ENCODE results near the gene YARS1. TPM values are rescaled to one million over a fixed set of nuclear protein-coding genes. Genes with fewer than 3 reads are reported as not detected.

Gene YARS1
- total RNA-seq, 1 experiment from 2014 or later: 194 TPM

GRCh38 chr1:32742199-32742947 is 74.8 kb downstream of the YARS1 start:
- peak; percentile 75 for DNase-seq
- no peak overlapping the region for H4K91ac ChIP-seq (ENCODE audit: insufficient read length, low read depth, low read length)
- no peaks in the 10 kb centered on the region for H4K20me1 ChIP-seq (ENCODE audit: control insufficient read depth, insufficient read depth, insufficient read length)
- H3K18ac ChIP-seq (ENCODE audit: insufficient read length, low read depth, low read length): peak overlapping the region; percentile 36
- H4K8ac ChIP-seq (replicated peaks; ENCODE audit: insufficient read length, low read depth, low read length): no peak overlapping the region
- H3K27ac ChIP-seq (ENCODE audit: insufficient read length, low read depth, low read length): no peak overlapping the region
- no peaks in the 10 kb centered on the region for H3K9me3 ChIP-seq (ENCODE audit: control insufficient read depth, low read depth, low read length)
- Mint-ChIP-seq H3K4me3 (peak overlapping the region; percentile 75 to 83), H3K9me3 (no peaks in the 10 kb centered on the region), H3K36me3 (ENCODE audit: insufficient read depth in 1 of 3, low read depth in 3 of 3) (peaks cover 0 to 10% (median 4%) of the 10 kb centered on the region in 3 experiments; a peak in 5 of 7 replicates), H3K27ac (no peak overlapping the region; a peak in 1 of 7 replicates), H3K27me3 (ENCODE audit: low read depth) (peaks cover 21% of the 10 kb centered on the region), H3K4me1 (peaks cover 34 to 37% of the 10 kb centered on the region in 2 experiments)
- no peak overlapping the region for H2AK5ac ChIP-seq (ENCODE audit: insufficient read length, low read length)
- no peaks in the 10 kb centered on the region for H3K79me1 ChIP-seq (ENCODE audit: insufficient read depth, low read depth, low read length, poor library complexity, severe bottlenecking)
- TF ChIP-seq, protein P1, sequence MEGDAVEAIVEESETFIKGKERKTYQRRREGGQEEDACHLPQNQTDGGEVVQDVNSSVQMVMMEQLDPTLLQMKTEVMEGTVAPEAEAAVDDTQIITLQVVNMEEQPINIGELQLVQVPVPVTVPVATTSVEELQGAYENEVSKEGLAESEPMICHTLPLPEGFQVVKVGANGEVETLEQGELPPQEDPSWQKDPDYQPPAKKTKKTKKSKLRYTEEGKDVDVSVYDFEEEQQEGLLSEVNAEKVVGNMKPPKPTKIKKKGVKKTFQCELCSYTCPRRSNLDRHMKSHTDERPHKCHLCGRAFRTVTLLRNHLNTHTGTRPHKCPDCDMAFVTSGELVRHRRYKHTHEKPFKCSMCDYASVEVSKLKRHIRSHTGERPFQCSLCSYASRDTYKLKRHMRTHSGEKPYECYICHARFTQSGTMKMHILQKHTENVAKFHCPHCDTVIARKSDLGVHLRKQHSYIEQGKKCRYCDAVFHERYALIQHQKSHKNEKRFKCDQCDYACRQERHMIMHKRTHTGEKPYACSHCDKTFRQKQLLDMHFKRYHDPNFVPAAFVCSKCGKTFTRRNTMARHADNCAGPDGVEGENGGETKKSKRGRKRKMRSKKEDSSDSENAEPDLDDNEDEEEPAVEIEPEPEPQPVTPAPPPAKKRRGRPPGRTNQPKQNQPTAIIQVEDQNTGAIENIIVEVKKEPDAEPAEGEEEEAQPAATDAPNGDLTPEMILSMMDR (conservative IDR thresholded peaks at IDR 0.05): no peak
- H2BK12ac ChIP-seq (ENCODE audit: insufficient read length, low read depth, low read length): no peak overlapping the region
- H2BK15ac ChIP-seq (ENCODE audit: low read depth, low read length): no peak overlapping the region
- no peak overlapping the region for H2BK120ac ChIP-seq (ENCODE audit: low read depth, low read length, poor library complexity, severe bottlenecking)
- H2AFZ ChIP-seq (ENCODE audit: low read length): no peak overlapping the region
- H4K5ac ChIP-seq (ENCODE audit: insufficient read length, low read depth, low read length): no peak overlapping the region
- peak overlapping the region; percentile 60 for H3K14ac ChIP-seq (ENCODE audit: insufficient read depth, low read length)
- H3K4me1 ChIP-seq (ENCODE audit: insufficient read depth, low read length): peaks cover 3% of the 10 kb centered on the region; the same call in 1 of the 2 replicates
- H3K4me2 ChIP-seq (ENCODE audit: insufficient read depth, insufficient read length, low read length): peak overlapping the region; percentile 74
- H3K56ac ChIP-seq (ENCODE audit: insufficient read length, low read depth, low read length): no peak overlapping the region
- H3K9ac ChIP-seq (ENCODE audit: extremely low read depth, insufficient read length, low read length): no peak overlapping the region
- H3K27me3 ChIP-seq (ENCODE audit: insufficient read depth, low read length): no peaks in the 10 kb centered on the region; the same call in 1 of the 2 replicates
- H2BK20ac ChIP-seq (ENCODE audit: low read depth, low read length, poor library complexity, severe bottlenecking): no peak overlapping the region
- no CpG with 5 or more reads among the region's 28 CpGs for WGBS (ENCODE audit: extremely low coverage, insufficient read length, low lambda C conversion rate)
- H3T11ph ChIP-seq (ENCODE audit: low read length): no peak overlapping the region
- no peak overlapping the region for H2BK5ac ChIP-seq (ENCODE audit: insufficient read length, low read length)
- H3K4ac ChIP-seq (ENCODE audit: low read depth, low read length): no peak overlapping the region
- no peak overlapping the region for H3K23ac ChIP-seq (ENCODE audit: insufficient read length, low read depth, low read length)
- H3K23me2 ChIP-seq (ENCODE audit: insufficient read length, low read depth, low read length, poor library complexity, severe bottlenecking): peaks cover 3% of the 10 kb centered on the region
- H3K79me2 ChIP-seq (ENCODE audit: insufficient read depth, low read length): no peaks in the 10 kb centered on the region
